A549 treated with GW870086 at 1 μM for 4 hours (cell line): ENCODE measurements around the gene MAP6D1. TPM values are rescaled to one million over a fixed set of nuclear protein-coding genes. Genes with fewer than 3 reads are reported as not detected.

ENCODE experiments used
- total RNA-seq: library from RNA; stranded (reverse); fragments of 200-300 nt; extraction: Qiagen RNA extraction; gene quantifications from 5 replicates; pipeline ENCODE4 v1.2.3, GENCODE V29; 2022; ENCODE audit warnings: low read depth

The MAP6D1 gene
- 6.3 to 7.1 TPM (median 6.5 TPM) in 5 replicates for total RNA-seq

GRCh38 chr3:183825456-183826161 is at the start of gene MAP6D1:
Gene MAP6D1 (minus strand): TSS chr3:183825577. CDS start chr3:183825547, 30 bp downstream.

Other genes starting within 250 kb of the MAP6D1 start
- gene KLHL24, start 190.0 kb downstream of the MAP6D1 start, total RNA-seq = 5.8 to 8.3 TPM (median 7.6 TPM) in 5 replicates
- gene YEATS2, start 127.8 kb downstream of the MAP6D1 start, total RNA-seq = 9.6 to 12.2 TPM (median 11.3 TPM) in 5 replicates
- 64.6 to 75.1 TPM (median 68.8 TPM) in 5 replicates for gene PARL, start 59.3 kb upstream of the MAP6D1 start, total RNA-seq
- 12.1 to 17.6 TPM (median 16.2 TPM) in 5 replicates for gene ABCC5, start 192.3 kb upstream of the MAP6D1 start, total RNA-seq
- not detected in 5 replicates for gene HTR3D, start 206.2 kb upstream of the MAP6D1 start, total RNA-seq
- not detected in 5 replicates for gene HTR3C, start 227.5 kb upstream of the MAP6D1 start, total RNA-seq